IMR-90 (cell line): ENCODE data around the gene ZMAT5.

Experiments used
- CEBPB ChIP-seq: IDR thresholded peaks from 2 replicates; pipeline ENCODE4 v1.6.1; 2012; ENCODE audit warnings: low read depth, low read length, improper control_type of control experiment
- CHD1 ChIP-seq: IDR thresholded peaks from 2 replicates; pipeline ENCODE4 v1.6.1; 2012; ENCODE audit warnings: low read depth, low read length, improper control_type of control experiment
- FOS ChIP-seq: fragments of 150-350 bp; IDR thresholded peaks from 2 replicates; pipeline ENCODE4 v1.6.1; 2016; ENCODE audit warnings: low read depth, low read length
- MAFK ChIP-seq: IDR thresholded peaks from 2 replicates; pipeline ENCODE4 v1.6.1; 2012; ENCODE audit warnings: low read depth, low read length, improper control_type of control experiment
- MXI1 ChIP-seq: IDR thresholded peaks from 2 replicates; pipeline ENCODE4 v1.6.1; 2012; ENCODE audit warnings: low read depth, mild to moderate bottlenecking, low read length, moderate library complexity, borderline replicate concordance
- POLR2A ChIP-seq: IDR thresholded peaks from 2 replicates; pipeline ENCODE4 v1.6.1; 2012; ENCODE audit warnings: mild to moderate bottlenecking, low read depth, low read length
- RAD21 ChIP-seq: IDR thresholded peaks from 2 replicates; pipeline ENCODE4 v1.6.1; 2012; ENCODE audit warnings: low read length, improper control_type of control experiment
- TF ChIP-seq, protein P1 (sequence below): conservative IDR thresholded peaks from 2 replicates; pipeline ENCODE4 v1.5.1; 2012; ENCODE audit warnings: mild to moderate bottlenecking, low read depth, low read length, improper control_type of control experiment

DNA sequence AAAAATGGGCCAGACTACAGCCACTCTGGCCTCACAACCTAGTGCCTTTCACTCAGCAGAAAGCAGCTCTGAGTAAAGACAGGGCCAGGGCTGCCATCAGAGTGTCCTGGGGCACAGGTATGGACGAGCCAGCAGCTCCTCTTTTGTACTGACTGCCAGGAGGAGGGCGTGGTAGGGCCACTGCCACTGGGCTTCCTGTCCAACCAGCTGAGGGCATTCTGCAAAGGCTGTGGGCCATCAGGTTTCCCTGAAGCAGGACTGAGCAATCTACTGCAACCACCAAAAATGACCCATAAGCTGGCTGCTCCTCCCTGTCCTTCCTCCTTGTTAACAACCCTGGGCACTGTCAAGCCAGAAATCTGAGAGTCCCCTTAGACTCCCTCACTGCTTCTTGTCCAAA is 38.2 kb upstream of the ZMAT5 start:
- TF ChIP-seq CEBPB: no peak
- TF ChIP-seq, protein P1, sequence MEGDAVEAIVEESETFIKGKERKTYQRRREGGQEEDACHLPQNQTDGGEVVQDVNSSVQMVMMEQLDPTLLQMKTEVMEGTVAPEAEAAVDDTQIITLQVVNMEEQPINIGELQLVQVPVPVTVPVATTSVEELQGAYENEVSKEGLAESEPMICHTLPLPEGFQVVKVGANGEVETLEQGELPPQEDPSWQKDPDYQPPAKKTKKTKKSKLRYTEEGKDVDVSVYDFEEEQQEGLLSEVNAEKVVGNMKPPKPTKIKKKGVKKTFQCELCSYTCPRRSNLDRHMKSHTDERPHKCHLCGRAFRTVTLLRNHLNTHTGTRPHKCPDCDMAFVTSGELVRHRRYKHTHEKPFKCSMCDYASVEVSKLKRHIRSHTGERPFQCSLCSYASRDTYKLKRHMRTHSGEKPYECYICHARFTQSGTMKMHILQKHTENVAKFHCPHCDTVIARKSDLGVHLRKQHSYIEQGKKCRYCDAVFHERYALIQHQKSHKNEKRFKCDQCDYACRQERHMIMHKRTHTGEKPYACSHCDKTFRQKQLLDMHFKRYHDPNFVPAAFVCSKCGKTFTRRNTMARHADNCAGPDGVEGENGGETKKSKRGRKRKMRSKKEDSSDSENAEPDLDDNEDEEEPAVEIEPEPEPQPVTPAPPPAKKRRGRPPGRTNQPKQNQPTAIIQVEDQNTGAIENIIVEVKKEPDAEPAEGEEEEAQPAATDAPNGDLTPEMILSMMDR: no peak
- TF ChIP-seq RAD21: no peak
- no peak for TF ChIP-seq MAFK
- no peak for TF ChIP-seq MXI1
- no peak for TF ChIP-seq CHD1
- TF ChIP-seq POLR2A: no peak
- TF ChIP-seq FOS: no peak
